HL-60 (cell line): ENCODE results near the gene ECHDC1.

ENCODE experiments used
- CTCF ChIP-seq: IDR thresholded peaks from one replicate; pipeline ENCODE4 v1.5.1; 2011; ENCODE audit warnings: low read length, control low read depth, inconsistent platforms; ENCODE audit not compliant: insufficient read depth
- GABPA ChIP-seq: IDR thresholded peaks from 2 replicates; pipeline ENCODE4 v1.6.1; 2012; ENCODE audit warnings: low read depth
- POLR2AphosphoS5 ChIP-seq: IDR thresholded peaks from 2 replicates; pipeline ENCODE4 v1.6.1; 2012; ENCODE audit warnings: low read depth
- REST ChIP-seq: IDR thresholded peaks from 2 replicates; pipeline ENCODE4 v1.6.1; 2012; ENCODE audit warnings: low read depth; ENCODE audit not compliant: insufficient replicate concordance

DNA sequence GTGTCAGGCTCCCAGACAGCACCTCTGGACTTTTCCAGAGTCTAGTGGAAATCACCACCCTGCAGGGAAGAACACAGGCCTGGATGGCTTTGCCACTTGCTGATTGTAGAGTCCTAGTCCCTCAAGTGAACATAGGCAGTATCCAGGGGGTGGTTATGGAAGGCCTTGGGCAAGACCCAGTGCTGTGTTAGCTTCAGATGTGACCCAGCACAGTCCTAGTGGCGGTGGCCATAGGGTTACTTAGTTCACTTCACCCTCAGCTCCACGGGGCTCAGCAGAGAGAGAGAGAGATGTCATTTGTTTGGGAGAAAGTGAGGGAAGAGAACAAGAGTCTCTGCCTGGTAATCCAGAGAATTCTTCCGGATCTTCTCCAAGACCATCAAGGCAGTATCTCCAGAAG, 39.5 kb downstream of the ECHDC1 start:
- TF ChIP-seq CTCF = no peak
- TF ChIP-seq POLR2AphosphoS5 = no peak
- no peak for TF ChIP-seq REST
- TF ChIP-seq GABPA = no peak
